Ectodermal cell (in vitro differentiated cells): ENCODE measurements around the gene NUDC.
"Not testable (repeated sequence)": the region's sequence is repeated elsewhere in the genome, so short reads cannot be mapped to it uniquely, and the experiment has no call there.

Experiments
- H3K27ac ChIP-seq: 2 replicates; pipeline ENCODE4 v1.7.0; 2013; ENCODE audit warnings: mild to moderate bottlenecking, low read depth, low read length; ENCODE audit not compliant: insufficient read depth, poor library complexity, severe bottlenecking
- H3K27me3 ChIP-seq: 2 replicates; pipeline ENCODE4 v1.7.0; 2013; ENCODE audit warnings: mild to moderate bottlenecking, low read length; ENCODE audit not compliant: insufficient read depth, control insufficient read depth, poor library complexity, severe bottlenecking
- H3K36me3 ChIP-seq: one replicate; pipeline ENCODE4 v1.7.0; 2013; ENCODE audit warnings: low read length; ENCODE audit not compliant: control insufficient read depth, insufficient read depth
- H3K4me1 ChIP-seq: one replicate; pipeline ENCODE4 v1.7.0; 2013; ENCODE audit warnings: low read length; ENCODE audit not compliant: control insufficient read depth, insufficient read depth
- H3K4me3 ChIP-seq: 2 replicates; pipeline ENCODE4 v1.7.0; 2013; ENCODE audit warnings: low read depth, low read length, control low read depth; ENCODE audit not compliant: insufficient read depth
- H3K9me3 ChIP-seq: 2 replicates; pipeline ENCODE4 v1.7.0; 2013; ENCODE audit warnings: mild to moderate bottlenecking, low read length, moderate library complexity; ENCODE audit not compliant: control insufficient read depth
- WGBS, 2 experiments: methylation state at CpG; one replicate each; pipeline ENCODE4 v1.1.7; 2013; ENCODE audit warnings: missing lambda C conversion rate in 2 of 2; 5-methylcytosine and 5-hydroxymethylcytosine counted together

The NUDC gene

GRCh38 chr1:26936823-26937222 is 15.3 kb downstream of the NUDC start:
- Histone ChIP-seq H3K27ac (no peak overlapping the region), H3K4me3 (no peak overlapping the region), H3K9me3 (no peaks in the 10 kb centered on the region), H3K36me3 (peaks cover 26% of the 10 kb centered on the region), H3K27me3 (no peaks in the 10 kb centered on the region), H3K4me1 (no peaks in the 10 kb centered on the region)
- WGBS, 2 experiments, result 90 to 93% methylated on average over 4 to 6 of the region's 6 CpGs

- Histone ChIP-seq H3K27ac (no peak overlapping the region), H3K27me3 (no peaks in the 10 kb centered on the region), H3K9me3 (no peaks in the 10 kb centered on the region), H3K4me1 (no peaks in the 10 kb centered on the region), H3K36me3 (peaks cover 25% of the 10 kb centered on the region), H3K4me3 (no peak overlapping the region)
- 93 to 96% methylated on average over 4 of the region's 4 CpGs for WGBS, 2 experiments
Measured at GRCh38 chr1:26938004-26938658, 16.6 kb downstream of the NUDC start.

GRCh38 chr1:26938659-26939025 is 17.1 kb downstream of the NUDC start:
- no peaks in the 10 kb centered on the region for H3K9me3 ChIP-seq
- peaks cover 29% of the 10 kb centered on the region for H3K36me3 ChIP-seq
- no peak overlapping the region for H3K27ac ChIP-seq
- no peaks in the 10 kb centered on the region for H3K27me3 ChIP-seq
- WGBS, 2 experiments, result 91 to 98% methylated on average over 2 of the region's 2 CpGs
- no peak overlapping the region for H3K4me3 ChIP-seq
- H3K4me1 ChIP-seq, result no peaks in the 10 kb centered on the region

GRCh38 chr1:26941311-26941710 is 19.8 kb downstream of the NUDC start:
- H3K36me3 ChIP-seq, result peaks cover 32% of the 10 kb centered on the region
- WGBS, 2 experiments, result 91 to 98% methylated on average over 10 of the region's 10 CpGs

GRCh38 chr1:26942656-26943055 is 21.1 kb downstream of the NUDC start:
- no peaks in the 10 kb centered on the region for H3K9me3 ChIP-seq
- H3K36me3 ChIP-seq, result peaks cover 36% of the 10 kb centered on the region
- no peak overlapping the region for H3K27ac ChIP-seq
- H3K27me3 ChIP-seq, result no peaks in the 10 kb centered on the region
- H3K4me3 ChIP-seq, result no peak overlapping the region
- 95 to 96% methylated on average over 12 of the region's 12 CpGs for WGBS, 2 experiments
- H3K4me1 ChIP-seq, result no peaks in the 10 kb centered on the region

More at GRCh38 chr1:26941311-26941710, 19.8 kb downstream of the NUDC start:
- H3K4me3 ChIP-seq, result no peak overlapping the region
- no peak overlapping the region for H3K27ac ChIP-seq
- no peaks in the 10 kb centered on the region for H3K9me3 ChIP-seq
- no peaks in the 10 kb centered on the region for H3K27me3 ChIP-seq
- H3K4me1 ChIP-seq, result no peaks in the 10 kb centered on the region

GRCh38 chr1:26945138-26945537 is 23.6 kb downstream of the NUDC start:
- H3K36me3 ChIP-seq, result peaks cover 36% of the 10 kb centered on the region
- H3K27ac ChIP-seq, result no peak overlapping the region

GRCh38 chr1:26945728-26946127 is 24.2 kb downstream of the NUDC start:
- Histone ChIP-seq H3K27ac (no peak overlapping the region), H3K4me3 (no peak overlapping the region), H3K9me3 (no peaks in the 10 kb centered on the region), H3K4me1 (no peaks in the 10 kb centered on the region), H3K27me3 (no peaks in the 10 kb centered on the region), H3K36me3 (peaks cover 36% of the 10 kb centered on the region)
- WGBS, 2 experiments, result 91 to 95% methylated on average over 8 of the region's 8 CpGs

More at GRCh38 chr1:26945138-26945537, 23.6 kb downstream of the NUDC start:
- WGBS, 2 experiments, result 85 to 90% methylated on average over 2 of the region's 2 CpGs
- H3K27me3 ChIP-seq, result no peaks in the 10 kb centered on the region
- H3K9me3 ChIP-seq, result no peaks in the 10 kb centered on the region
- H3K4me3 ChIP-seq, result no peak overlapping the region
- H3K4me1 ChIP-seq, result no peaks in the 10 kb centered on the region

GRCh38 chr1:26946270-26946669 is 24.7 kb downstream of the NUDC start:
- H3K36me3 ChIP-seq, result peaks cover 36% of the 10 kb centered on the region
- 96 to 98% methylated on average over 4 of the region's 4 CpGs for WGBS, 2 experiments

GRCh38 chr1:26948725-26949057 is 27.1 kb downstream of the NUDC start:
- peaks cover 18% of the 10 kb centered on the region for H3K36me3 ChIP-seq
- not testable (repeated sequence) for H3K27me3 ChIP-seq, H3K4me1 ChIP-seq, H3K27ac ChIP-seq, H3K4me3 ChIP-seq, H3K9me3 ChIP-seq
- WGBS, 2 experiments, result 92 to 94% methylated on average over 16 of the region's 16 CpGs

More at GRCh38 chr1:26946270-26946669, 24.7 kb downstream of the NUDC start:
- H3K27me3 ChIP-seq, result no peaks in the 10 kb centered on the region
- H3K27ac ChIP-seq, result no peak overlapping the region
- no peak overlapping the region for H3K4me3 ChIP-seq
- H3K9me3 ChIP-seq, result no peaks in the 10 kb centered on the region
- no peaks in the 10 kb centered on the region for H3K4me1 ChIP-seq

- Histone ChIP-seq H3K27me3 (no peaks in the 10 kb centered on the region), H3K4me3 (no peak overlapping the region), H3K27ac (no peak overlapping the region), H3K36me3 (peaks cover 18% of the 10 kb centered on the region), H3K4me1 (no peaks in the 10 kb centered on the region), H3K9me3 (no peaks in the 10 kb centered on the region)
- WGBS, 2 experiments, result 78 to 95% methylated on average over 1 of the region's 1 CpG
Measured at GRCh38 chr1:26949266-26949925, 27.9 kb downstream of the NUDC start.
